VCaP (cell line): ENCODE data around the gene RTN4.

Experiments
- H3K27ac ChIP-seq: fragments of 450-650 bp; 2 replicates; pipeline ENCODE4 v1.5.1; 2017
- CTCF ChIP-seq: fragments of 450-650 bp; conservative IDR thresholded peaks from 2 replicates; pipeline ENCODE4 v1.5.1; 2017; ENCODE audit warnings: mild to moderate bottlenecking, moderate library complexity

The RTN4 gene

GRCh38 chr2:54975175-54975574, 75.1 kb downstream of the RTN4 start:
- H3K27ac ChIP-seq = no peak overlapping the region
- TF ChIP-seq CTCF = no peak

GRCh38 chr2:54969940-54970338, 80.3 kb downstream of the RTN4 start:
- no peak overlapping the region for H3K27ac ChIP-seq

GRCh38 chr2:54969295-54969939, 80.8 kb downstream of the RTN4 start:
- TF ChIP-seq CTCF = no peak
- H3K27ac ChIP-seq = no peak overlapping the region

More at GRCh38 chr2:54969940-54970338, 80.3 kb downstream of the RTN4 start:
- TF ChIP-seq CTCF = no peak

GRCh38 chr2:54968561-54969218, 81.6 kb downstream of the RTN4 start:
- no peak overlapping the region for H3K27ac ChIP-seq
- no peak for TF ChIP-seq CTCF

GRCh38 chr2:54967759-54968365, 82.4 kb downstream of the RTN4 start:
- no peak for TF ChIP-seq CTCF
- H3K27ac ChIP-seq = no peak overlapping the region

GRCh38 chr2:54967269-54967668, 83.0 kb downstream of the RTN4 start:
- H3K27ac ChIP-seq = no peak overlapping the region

More at GRCh38 chr2:54967269-54967668, 83.0 kb downstream of the RTN4 start:
- no peak for TF ChIP-seq CTCF
